ENCODE results near the gene DHX58.

Gene DHX58

DNA sequence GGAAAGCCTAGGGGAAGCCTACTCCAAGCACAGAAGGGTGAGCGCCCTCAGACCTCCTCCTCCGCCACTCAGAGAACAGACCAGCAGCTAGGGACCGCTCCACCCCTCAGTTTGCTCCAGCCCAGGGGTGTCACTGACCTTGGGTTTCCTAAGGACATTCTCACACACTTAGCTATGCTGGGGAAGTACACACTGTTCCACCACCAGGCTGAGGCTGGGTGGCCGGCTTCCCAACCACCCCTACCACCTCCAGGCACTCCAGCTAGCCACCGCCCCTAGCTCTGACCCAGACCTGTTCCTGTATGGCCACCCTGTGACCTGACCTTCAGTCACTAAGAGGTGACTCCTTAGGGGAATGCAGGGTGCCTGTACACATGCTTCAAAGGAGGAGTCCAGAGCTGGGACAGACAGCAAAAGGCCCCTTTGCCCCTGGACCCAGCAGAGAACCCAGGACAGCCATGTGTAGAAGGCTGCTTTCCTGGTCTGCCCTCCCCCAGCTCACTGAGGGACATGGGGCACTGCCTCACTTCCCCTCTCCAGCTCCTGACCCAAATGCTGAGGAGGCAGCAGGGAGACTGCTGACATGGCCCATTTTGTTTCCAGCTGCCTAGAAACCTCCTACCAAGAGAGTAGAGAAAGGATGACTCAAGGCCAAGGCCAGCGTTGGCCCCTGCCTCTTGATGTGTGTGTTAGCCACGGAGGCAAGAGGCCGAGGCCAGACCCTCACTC is 16.8 kb upstream of the DHX58 start:
- DNase-seq (ENCODE audit: low read depth): no peak

DNA sequence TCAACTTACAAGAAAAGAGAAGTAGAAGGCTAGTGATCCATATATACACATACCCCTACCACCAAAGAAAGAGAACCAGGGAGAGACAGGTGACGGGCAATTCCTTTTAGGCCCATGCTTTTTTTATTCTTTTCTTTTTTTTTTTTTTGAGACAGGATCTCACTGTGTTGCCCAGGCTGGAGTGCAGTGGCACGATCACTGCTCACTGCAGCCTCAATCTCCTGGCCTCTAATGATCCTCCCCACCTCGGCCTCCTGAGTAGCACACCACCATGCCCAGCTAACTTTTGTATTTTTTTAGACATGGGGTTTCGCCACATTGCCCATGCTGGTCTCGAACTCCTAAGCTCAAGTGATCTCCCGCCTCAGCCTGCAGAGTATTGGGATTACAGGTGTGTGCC is 14.9 kb upstream of the DHX58 start:
- DNase-seq (ENCODE audit: low read depth): no peak

DNA sequence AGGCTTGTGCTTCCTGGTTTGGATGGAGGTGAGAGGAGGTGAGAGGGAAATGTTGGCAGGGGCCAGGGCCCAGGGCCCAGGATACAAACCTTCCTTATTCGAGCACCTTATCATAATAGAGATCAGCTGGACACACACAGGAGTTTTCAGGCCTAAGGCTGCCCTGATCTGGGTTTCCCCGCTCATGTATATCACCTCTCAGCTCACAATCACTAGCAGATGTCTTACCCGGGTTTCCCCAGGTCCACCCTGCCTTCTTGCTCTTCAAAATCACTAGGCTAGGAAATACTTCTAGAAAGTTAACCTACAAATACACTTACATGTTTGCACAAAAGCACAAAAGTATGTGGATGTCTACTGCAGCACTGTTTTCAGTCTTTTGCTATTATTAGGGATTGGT is 14.3 kb upstream of the DHX58 start:
- DNase-seq (ENCODE audit: low read depth): no peak

- DNase-seq (ENCODE audit: low read depth): no peak
Observed at GRCh38 chr17:42125565-42125964, 13.1 kb upstream of the DHX58 start.

GRCh38 chr17:42124256-42124655 is 11.7 kb upstream of the DHX58 start:
- DNase-seq (ENCODE audit: low read depth): no peak

GRCh38 chr17:42122371-42123303 is 10.1 kb upstream of the DHX58 start, which contains the start of gene HSPB9:
Gene HSPB9 (plus strand): TSS chr17:42122804. CDS start chr17:42122851, 47 bp downstream.
- DNase-seq (ENCODE audit: low read depth): no peak

- DNase-seq (ENCODE audit: low read depth): peak; percentile 69
Observed at GRCh38 chr17:42120770-42121769, 8.6 kb upstream of the DHX58 start, which contains the start of gene KAT2A. Gene KAT2A (minus strand): TSS chr17:42121367. CDS start chr17:42121304, 63 bp downstream.

- DNase-seq (ENCODE audit: low read depth): no peak
Observed at GRCh38 chr17:42120161-42120769, 7.8 kb upstream of the DHX58 start.

DNA sequence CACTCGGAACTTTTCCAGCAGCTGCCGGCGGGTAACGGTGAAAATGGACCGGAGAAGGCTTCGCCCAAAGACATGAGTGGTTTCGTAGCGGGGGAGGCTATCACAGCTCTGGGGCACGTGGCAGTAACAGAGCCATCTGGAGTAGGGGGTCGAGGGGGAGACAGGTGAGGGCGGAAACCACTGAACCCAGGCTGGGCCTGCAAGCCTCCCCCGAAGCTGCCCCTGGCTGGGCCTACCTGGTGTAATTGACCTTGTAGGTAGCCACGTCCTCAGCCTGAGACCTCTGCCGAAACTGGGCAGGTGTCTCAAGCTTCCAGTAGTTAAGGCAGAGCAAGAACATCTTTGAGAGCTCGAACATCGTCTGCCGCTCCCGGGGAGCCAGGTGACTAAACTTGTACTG is 6.8 kb upstream of the DHX58 start:
- no peak for DNase-seq (ENCODE audit: low read depth)

GRCh38 chr17:42118545-42118944 is 6.0 kb upstream of the DHX58 start:
- no peak for DNase-seq (ENCODE audit: low read depth)

DNA sequence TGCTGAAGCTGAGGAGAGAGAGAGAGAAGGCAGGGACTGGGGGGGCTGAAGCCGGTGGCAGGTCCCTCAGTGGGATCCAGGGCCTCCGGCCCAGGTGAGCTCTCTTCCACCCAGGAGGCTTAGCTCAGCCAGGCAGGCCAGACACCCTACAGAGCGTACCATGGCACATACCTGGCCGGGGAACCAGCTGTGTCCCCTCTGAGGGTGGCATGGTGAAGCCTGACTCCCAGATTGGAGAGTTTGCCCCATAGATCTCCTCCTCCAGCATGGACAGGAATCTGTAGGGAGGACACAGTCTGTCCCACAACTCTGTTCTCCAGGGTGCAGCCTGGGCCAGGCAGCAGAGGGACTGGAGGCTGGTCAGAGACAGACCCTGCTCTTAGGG is 5.6 kb upstream of the DHX58 start:
- no peak for DNase-seq (ENCODE audit: low read depth)

GRCh38 chr17:42117397-42118125 is 5.0 kb upstream of the DHX58 start:
- no peak for DNase-seq (ENCODE audit: low read depth)

DNA sequence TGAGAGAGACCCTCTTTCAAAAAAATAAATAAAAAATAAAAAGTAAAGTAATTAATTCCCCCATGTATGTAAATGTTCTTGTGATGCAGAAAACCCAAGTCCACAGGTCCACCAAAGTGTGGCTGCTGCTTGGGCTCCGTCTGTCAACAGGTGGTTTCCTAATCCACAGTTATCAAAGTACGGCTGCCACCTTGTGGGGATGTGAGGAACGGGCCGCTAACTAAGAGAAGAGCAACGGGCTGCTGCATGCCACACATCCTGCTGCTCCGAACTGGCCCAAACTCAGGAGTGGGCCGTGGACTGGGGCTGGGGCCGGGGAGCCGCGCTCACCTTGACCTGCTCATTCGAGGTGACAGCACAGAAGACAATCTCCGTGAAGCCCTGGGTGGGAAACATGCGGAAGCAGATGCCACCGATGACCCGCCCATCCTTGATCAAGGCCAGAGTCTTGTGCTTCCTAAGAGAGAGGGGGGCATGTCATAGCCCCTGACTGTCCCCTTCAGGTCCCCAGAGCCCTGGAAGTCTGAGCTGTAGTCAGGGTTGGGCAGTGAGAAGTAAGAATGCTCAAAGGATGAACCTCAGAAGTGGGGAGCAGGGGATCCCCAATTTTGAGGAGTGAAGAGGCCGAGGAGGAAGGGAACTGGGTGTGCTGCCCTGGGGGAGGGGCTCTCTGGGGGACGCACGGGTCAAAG is 4.3 kb upstream of the DHX58 start:
- peak; percentile 60 for DNase-seq (ENCODE audit: low read depth)

GRCh38 chr17:42114118-42114517 is 1.6 kb upstream of the DHX58 start:
- no peak for DNase-seq (ENCODE audit: low read depth)

- no peak for DNase-seq (ENCODE audit: low read depth)
Observed at GRCh38 chr17:42113293-42114069, 967 bp upstream of the DHX58 start.

DNA sequence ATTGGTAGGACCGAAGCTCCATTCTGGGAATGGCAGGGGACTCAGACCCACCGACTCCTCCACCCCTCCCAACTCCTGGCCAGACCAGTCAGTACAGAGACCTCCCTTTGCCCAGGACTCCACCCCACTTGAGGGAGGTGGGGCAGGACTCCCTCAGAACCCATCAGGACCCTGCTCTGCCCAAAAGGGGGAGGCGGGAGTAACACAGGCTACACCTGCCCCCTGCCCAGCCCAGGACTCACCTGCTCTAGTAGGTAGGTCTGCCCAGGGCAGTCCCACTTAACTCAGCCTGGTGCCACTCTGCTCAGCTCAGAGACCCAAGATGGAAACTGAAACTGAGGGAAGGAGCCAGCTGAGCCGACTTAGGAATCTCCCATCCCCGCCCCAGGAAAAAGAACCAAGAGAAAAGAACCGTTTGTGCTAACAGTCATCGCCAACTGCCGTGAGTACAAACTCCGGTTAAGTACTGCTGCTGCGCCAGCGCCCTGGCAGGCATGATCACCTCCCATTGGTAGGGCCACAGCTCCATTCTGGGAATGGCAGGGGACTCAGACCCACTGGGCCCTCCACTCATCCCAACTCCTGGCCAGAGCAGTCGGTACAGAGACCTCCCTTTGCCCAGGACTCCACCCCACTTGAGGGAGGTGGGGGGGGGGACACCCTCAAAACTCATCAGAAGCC is 503 bp downstream of the DHX58 start:
- DNase-seq (ENCODE audit: low read depth): peak; percentile 31

GRCh38 chr17:42111265-42111636 is 1.3 kb downstream of the DHX58 start:
- DNase-seq (ENCODE audit: low read depth): no peak

Measured in stromal cell of bone marrow (primary cell).